GM23338 (cell line): Measurements from ENCODE around the gene TMPRSS6. TPM values are rescaled to one million over a fixed set of nuclear protein-coding genes. Genes with fewer than 3 reads are reported as not detected.

Experiments used
- ATAC-seq: fragments of 200-7000 bp; cut with Tn5 transposase; 3 replicates; pipeline ENCODE4 v1.9.1; 2020
- DNase-seq: peaks from one replicate; pipeline ENCODE4 v3.0.0-alpha.2; 2015; ENCODE audit warnings: low spot score
- H2AFZ ChIP-seq: fragments of 200-600 bp; sonication (generic); 2 replicates; pipeline ENCODE4 v1.8.0; 2016; ENCODE audit warnings: antibody characterized with exemption, mild to moderate bottlenecking, moderate library complexity
- H3F3A ChIP-seq: fragments of 200-600 bp; sonication (generic); replicated peaks from 2 replicates; pipeline ENCODE4 v1.8.0; 2017; ENCODE audit warnings: antibody characterized with exemption, mixed run types, low read depth
- H3K27ac ChIP-seq: fragments of 200-600 bp; sonication (generic); 2 replicates; pipeline ENCODE4 v1.6.1; 2016; ENCODE audit warnings: low read depth
- H3K27me3 ChIP-seq: fragments of 200-600 bp; sonication (generic); 2 replicates; pipeline ENCODE4 v1.8.0; 2016; ENCODE audit warnings: mild to moderate bottlenecking, mixed run types, moderate library complexity; ENCODE audit not compliant: insufficient read depth
- H3K36me3 ChIP-seq: fragments of 200-600 bp; sonication (generic); 2 replicates; pipeline ENCODE4 v1.8.0; 2016; ENCODE audit warnings: mild to moderate bottlenecking; ENCODE audit not compliant: insufficient read depth
- H3K4me1 ChIP-seq: fragments of 200-600 bp; sonication (generic); 2 replicates; pipeline ENCODE4 v1.8.0; 2016; ENCODE audit warnings: mild to moderate bottlenecking, moderate library complexity; ENCODE audit not compliant: insufficient read depth
- H3K4me2 ChIP-seq: fragments of 200-600 bp; sonication (generic); 2 replicates; pipeline ENCODE4 v1.7.1; 2017; ENCODE audit warnings: mixed run types
- H3K4me3 ChIP-seq: fragments of 200-600 bp; sonication (generic); 2 replicates; pipeline ENCODE4 v1.6.1; 2016; ENCODE audit warnings: mixed run types
- H3K79me2 ChIP-seq: fragments of 200-600 bp; sonication (generic); replicated peaks from 2 replicates; pipeline ENCODE4 v1.8.0; 2017; ENCODE audit warnings: mild to moderate bottlenecking; ENCODE audit not compliant: insufficient read depth
- H3K9me2 ChIP-seq: fragments of 200-600 bp; sonication (generic); 2 replicates; pipeline ENCODE4 v1.8.0; 2017; ENCODE audit not compliant: insufficient read depth
- H4K20me1 ChIP-seq: fragments of 200-600 bp; sonication (generic); replicated peaks from 2 replicates; pipeline ENCODE4 v1.8.0; 2017; ENCODE audit warnings: mild to moderate bottlenecking; ENCODE audit not compliant: insufficient read depth
- H3K27ac Mint-ChIP-seq: 2 replicates; pipeline ENCODE4 v1.8.0; 2020; ENCODE audit warnings: inconsistent platforms, mild to moderate bottlenecking, moderate library complexity, mixed read lengths
- H3K27me3 Mint-ChIP-seq: 3 replicates; pipeline ENCODE4 v1.8.0; 2022; ENCODE audit warnings: low read depth, mild to moderate bottlenecking, moderate library complexity, mixed read lengths, inconsistent platforms; ENCODE audit not compliant: insufficient read depth, poor library complexity
- H3K36me3 Mint-ChIP-seq: 3 replicates; pipeline ENCODE4 v1.8.0; 2021; ENCODE audit warnings: low read depth, mild to moderate bottlenecking, inconsistent platforms, moderate library complexity, mixed read lengths
- H3K4me1 Mint-ChIP-seq: 3 replicates; pipeline ENCODE4 v1.8.0; 2020; ENCODE audit warnings: mild to moderate bottlenecking, inconsistent platforms, mixed read lengths
- H3K4me3 Mint-ChIP-seq: 3 replicates; pipeline ENCODE4 v1.8.0; 2021; ENCODE audit warnings: moderate library complexity, mild to moderate bottlenecking, inconsistent platforms, mixed read lengths
- H3K9me3 Mint-ChIP-seq: 3 replicates; pipeline ENCODE4 v1.8.0; 2020; ENCODE audit warnings: moderate library complexity, mild to moderate bottlenecking, inconsistent platforms, mixed read lengths
- EZH2 ChIP-seq: fragments of 200-600 bp; sonication (generic); IDR thresholded peaks from one replicate; pipeline ENCODE4 v1.8.0; 2017; ENCODE audit warnings: antibody characterized with exemption, mild to moderate bottlenecking, low read depth; ENCODE audit not compliant: unreplicated experiment
- EZH2phosphoT487 ChIP-seq: fragments of 200-600 bp; sonication (generic); IDR thresholded peaks from one replicate; pipeline ENCODE4 v1.8.1; 2018; ENCODE audit warnings: antibody characterized with exemption; ENCODE audit not compliant: unreplicated experiment
- JUNB ChIP-seq: IDR thresholded peaks from one replicate; pipeline ENCODE4 v1.6.1; 2016; ENCODE audit warnings: antibody characterized with exemption; ENCODE audit not compliant: unreplicated experiment
- NANOG ChIP-seq: IDR thresholded peaks from 2 replicates; pipeline ENCODE4 v1.6.1; 2016; ENCODE audit warnings: antibody characterized with exemption, borderline replicate concordance
- POLR2AphosphoS5 ChIP-seq: IDR thresholded peaks from 2 replicates; pipeline ENCODE4 v1.6.1; 2016; ENCODE audit warnings: antibody characterized with exemption, low read depth
- STAT1 ChIP-seq: IDR thresholded peaks from one replicate; pipeline ENCODE4 v1.6.1; 2016; ENCODE audit warnings: antibody characterized with exemption; ENCODE audit not compliant: unreplicated experiment
- ZNF114 ChIP-seq: fragments of 250-450 bp; sonication (Bioruptor Pico); IDR thresholded peaks from 2 replicates; pipeline ENCODE4 v1.5.0; 2020; ENCODE audit warnings: mild to moderate bottlenecking, moderate library complexity
- polyA plus RNA-seq: library from polyadenylated mRNA; unstranded; fragments of >200 nt; fragmentation: Nextera tagmentation; extraction: Ambion mirVana; gene quantifications from 2 replicates; pipeline ENCODE4 v1.2.1, GENCODE V29; 2016
- total RNA-seq: library from RNA; depleted of rRNA; stranded (reverse); fragments of >200 nt; shearing (Covaris generic); gene quantifications from 2 replicates; pipeline ENCODE4 v1.2.3, GENCODE V29; 2014
- TF ChIP-seq, protein P1 (sequence below): IDR thresholded peaks from one replicate; pipeline ENCODE4 v1.6.1; 2018; ENCODE audit warnings: antibody characterized with exemption; ENCODE audit not compliant: unreplicated experiment
- TF ChIP-seq, protein P2 (sequence below), 2 experiments: fragments of 200-600 bp in 1 of 2; sonication (generic) in 1 of 2; conservative IDR thresholded peaks; 2 replicates each; pipeline versions ENCODE4 v1.5.1 to v1.6.1; 2016 to 2017; ENCODE audit warnings: antibody characterized with exemption in 2 of 2, low read depth in 2 of 2, mild to moderate bottlenecking in 2 of 2, moderate library complexity in 1 of 2
- TF ChIP-seq, protein P3 (sequence below): IDR thresholded peaks from 2 replicates; pipeline ENCODE4 v1.6.1; 2016; ENCODE audit warnings: antibody characterized with exemption

Gene TMPRSS6
- total and polyA plus RNA-seq, 2 experiments from 2014 or later = 0.13 TPM; not detected in 1

DNA sequence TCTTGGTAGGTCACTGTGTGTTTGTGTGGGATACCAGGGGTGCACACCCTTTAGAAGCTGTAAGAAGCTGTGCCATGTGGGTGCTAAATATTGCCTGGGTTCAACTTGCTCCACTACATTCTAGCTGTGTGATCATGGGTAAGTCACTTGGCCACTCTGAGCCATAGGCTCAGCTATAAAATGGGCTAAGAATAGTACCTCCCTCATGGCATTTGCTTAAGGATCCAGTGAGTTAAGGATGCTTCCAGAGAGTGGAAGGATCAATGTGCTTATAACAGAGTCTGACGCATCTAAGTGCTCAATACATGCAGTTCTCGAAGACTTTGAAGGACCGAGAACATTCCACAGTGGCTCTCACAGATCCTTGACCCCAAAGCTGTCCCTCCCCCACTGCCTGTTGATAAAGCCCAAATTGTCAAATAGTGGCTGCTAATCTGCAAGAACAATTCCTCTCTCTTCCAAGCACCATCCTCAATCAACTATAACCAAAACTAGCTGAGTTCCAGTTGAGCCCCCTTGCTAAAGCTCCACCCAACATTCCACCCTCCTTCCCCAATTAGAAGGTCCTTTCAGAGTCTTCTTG, 13.2 kb upstream of the TMPRSS6 start:
- Histone ChIP-seq H3K79me2 (no peaks in the 10 kb centered on the region), H3K9me2 (no peaks in the 10 kb centered on the region), H3K27me3 (no peaks in the 10 kb centered on the region), H3K36me3 (no peaks in the 10 kb centered on the region), H4K20me1 (no peaks in the 10 kb centered on the region), H3K4me2 (no peak overlapping the region), H3K27ac (no peak overlapping the region), H3K4me3 (no peak overlapping the region), H2AFZ (no peak overlapping the region), H3F3A (no peaks in the 10 kb centered on the region), H3K4me1 (0 out of 2 replicates have a peak, but pooled peaks cover 5% of the 10 kb centered on the region)
- no peaks in the 10 kb centered on the region for H3K36me3 Mint-ChIP-seq
- H3K27me3 Mint-ChIP-seq = peaks cover 13% of the 10 kb centered on the region
- no peak for TF ChIP-seq STAT1
- TF ChIP-seq, protein P1, sequence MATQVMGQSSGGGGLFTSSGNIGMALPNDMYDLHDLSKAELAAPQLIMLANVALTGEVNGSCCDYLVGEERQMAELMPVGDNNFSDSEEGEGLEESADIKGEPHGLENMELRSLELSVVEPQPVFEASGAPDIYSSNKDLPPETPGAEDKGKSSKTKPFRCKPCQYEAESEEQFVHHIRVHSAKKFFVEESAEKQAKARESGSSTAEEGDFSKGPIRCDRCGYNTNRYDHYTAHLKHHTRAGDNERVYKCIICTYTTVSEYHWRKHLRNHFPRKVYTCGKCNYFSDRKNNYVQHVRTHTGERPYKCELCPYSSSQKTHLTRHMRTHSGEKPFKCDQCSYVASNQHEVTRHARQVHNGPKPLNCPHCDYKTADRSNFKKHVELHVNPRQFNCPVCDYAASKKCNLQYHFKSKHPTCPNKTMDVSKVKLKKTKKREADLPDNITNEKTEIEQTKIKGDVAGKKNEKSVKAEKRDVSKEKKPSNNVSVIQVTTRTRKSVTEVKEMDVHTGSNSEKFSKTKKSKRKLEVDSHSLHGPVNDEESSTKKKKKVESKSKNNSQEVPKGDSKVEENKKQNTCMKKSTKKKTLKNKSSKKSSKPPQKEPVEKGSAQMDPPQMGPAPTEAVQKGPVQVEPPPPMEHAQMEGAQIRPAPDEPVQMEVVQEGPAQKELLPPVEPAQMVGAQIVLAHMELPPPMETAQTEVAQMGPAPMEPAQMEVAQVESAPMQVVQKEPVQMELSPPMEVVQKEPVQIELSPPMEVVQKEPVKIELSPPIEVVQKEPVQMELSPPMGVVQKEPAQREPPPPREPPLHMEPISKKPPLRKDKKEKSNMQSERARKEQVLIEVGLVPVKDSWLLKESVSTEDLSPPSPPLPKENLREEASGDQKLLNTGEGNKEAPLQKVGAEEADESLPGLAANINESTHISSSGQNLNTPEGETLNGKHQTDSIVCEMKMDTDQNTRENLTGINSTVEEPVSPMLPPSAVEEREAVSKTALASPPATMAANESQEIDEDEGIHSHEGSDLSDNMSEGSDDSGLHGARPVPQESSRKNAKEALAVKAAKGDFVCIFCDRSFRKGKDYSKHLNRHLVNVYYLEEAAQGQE = no peak
- no peak for TF ChIP-seq EZH2phosphoT487
- TF ChIP-seq EZH2 = no peak
- TF ChIP-seq ZNF114 (CRISPR knock-in tag) = no peak
- no peak for TF ChIP-seq NANOG
- TF ChIP-seq, protein P2, sequence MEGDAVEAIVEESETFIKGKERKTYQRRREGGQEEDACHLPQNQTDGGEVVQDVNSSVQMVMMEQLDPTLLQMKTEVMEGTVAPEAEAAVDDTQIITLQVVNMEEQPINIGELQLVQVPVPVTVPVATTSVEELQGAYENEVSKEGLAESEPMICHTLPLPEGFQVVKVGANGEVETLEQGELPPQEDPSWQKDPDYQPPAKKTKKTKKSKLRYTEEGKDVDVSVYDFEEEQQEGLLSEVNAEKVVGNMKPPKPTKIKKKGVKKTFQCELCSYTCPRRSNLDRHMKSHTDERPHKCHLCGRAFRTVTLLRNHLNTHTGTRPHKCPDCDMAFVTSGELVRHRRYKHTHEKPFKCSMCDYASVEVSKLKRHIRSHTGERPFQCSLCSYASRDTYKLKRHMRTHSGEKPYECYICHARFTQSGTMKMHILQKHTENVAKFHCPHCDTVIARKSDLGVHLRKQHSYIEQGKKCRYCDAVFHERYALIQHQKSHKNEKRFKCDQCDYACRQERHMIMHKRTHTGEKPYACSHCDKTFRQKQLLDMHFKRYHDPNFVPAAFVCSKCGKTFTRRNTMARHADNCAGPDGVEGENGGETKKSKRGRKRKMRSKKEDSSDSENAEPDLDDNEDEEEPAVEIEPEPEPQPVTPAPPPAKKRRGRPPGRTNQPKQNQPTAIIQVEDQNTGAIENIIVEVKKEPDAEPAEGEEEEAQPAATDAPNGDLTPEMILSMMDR (conservative IDR thresholded peaks at IDR 0.05; ENCODE audit: low read depth in 2 of 2) = no peak
- no peak for TF ChIP-seq POLR2AphosphoS5
- TF ChIP-seq, protein P3, sequence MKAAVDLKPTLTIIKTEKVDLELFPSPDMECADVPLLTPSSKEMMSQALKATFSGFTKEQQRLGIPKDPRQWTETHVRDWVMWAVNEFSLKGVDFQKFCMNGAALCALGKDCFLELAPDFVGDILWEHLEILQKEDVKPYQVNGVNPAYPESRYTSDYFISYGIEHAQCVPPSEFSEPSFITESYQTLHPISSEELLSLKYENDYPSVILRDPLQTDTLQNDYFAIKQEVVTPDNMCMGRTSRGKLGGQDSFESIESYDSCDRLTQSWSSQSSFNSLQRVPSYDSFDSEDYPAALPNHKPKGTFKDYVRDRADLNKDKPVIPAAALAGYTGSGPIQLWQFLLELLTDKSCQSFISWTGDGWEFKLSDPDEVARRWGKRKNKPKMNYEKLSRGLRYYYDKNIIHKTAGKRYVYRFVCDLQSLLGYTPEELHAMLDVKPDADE = no peak
- no peak for TF ChIP-seq JUNB
- H3K9me3 Mint-ChIP-seq = no peaks in the 10 kb centered on the region
- H3K27ac Mint-ChIP-seq = no peak overlapping the region
- H3K4me1 Mint-ChIP-seq = peaks cover 39% of the 10 kb centered on the region
- H3K4me3 Mint-ChIP-seq = no peak overlapping the region
- DNase-seq (no peak), ATAC-seq (no peak)
